NCI-H748 (cell line): Measurements from ENCODE around the gene CCDC3.
A peak's percentile ranks its signal among the peaks of the same experiment; 100 is the strongest.
"Not testable (repeated sequence)": the region's sequence is repeated elsewhere in the genome, so short reads cannot be mapped to it uniquely, and the experiment has no call there.

Experiments used
- DNase-seq: peaks from one replicate; lab custom pipeline; 2025; ENCODE audit not compliant: unreplicated experiment; lab: John Stamatoyannopoulos, UW

Gene CCDC3

GRCh38 chr10:13001887-13002212 lies 337 bp upstream of the CCDC3 start:
- DNase-seq, result no peak

GRCh38 chr10:13000431-13000830 lies 1.1 kb downstream of the CCDC3 start:
- DNase-seq, result peak; percentile 4

- DNase-seq, result no peak
These were observed 1.7 kb downstream of the CCDC3 start for GRCh38 chr10:12999849-13000248.

GRCh38 chr10:12995425-12995861 lies 6.1 kb downstream of the CCDC3 start:
- DNase-seq, result no peak

GRCh38 chr10:12993595-12993994 lies 7.9 kb downstream of the CCDC3 start:
- DNase-seq, result no peak

GRCh38 chr10:12985347-12985746 lies 16.2 kb downstream of the CCDC3 start:
- no peak for DNase-seq

- no peak for DNase-seq
These were observed 17.3 kb downstream of the CCDC3 start for GRCh38 chr10:12984165-12984747.

GRCh38 chr10:12983568-12983967 lies 17.9 kb downstream of the CCDC3 start:
- DNase-seq, result not testable (repeated sequence)

- no peak for DNase-seq
These were observed 19.9 kb downstream of the CCDC3 start for GRCh38 chr10:12981570-12981969.

- no peak for DNase-seq
These were observed 20.7 kb downstream of the CCDC3 start for GRCh38 chr10:12980713-12981306.

- DNase-seq, result no peak
These were observed 21.3 kb downstream of the CCDC3 start for GRCh38 chr10:12980102-12980661.

- DNase-seq, result no peak
These were observed 22.6 kb downstream of the CCDC3 start for GRCh38 chr10:12978891-12979290.

GRCh38 chr10:12975906-12976305 lies 25.6 kb downstream of the CCDC3 start:
- no peak for DNase-seq

GRCh38 chr10:12975266-12975665 lies 26.2 kb downstream of the CCDC3 start:
- no peak for DNase-seq

- no peak for DNase-seq
These were observed 26.9 kb downstream of the CCDC3 start for GRCh38 chr10:12974491-12975199.

GRCh38 chr10:12974078-12974477 lies 27.4 kb downstream of the CCDC3 start:
- DNase-seq, result no peak

- no peak for DNase-seq
These were observed 28.3 kb downstream of the CCDC3 start for GRCh38 chr10:12973149-12973718.

- no peak for DNase-seq
These were observed 29.4 kb downstream of the CCDC3 start for GRCh38 chr10:12972146-12972545.

GRCh38 chr10:12971001-12971788 lies 30.3 kb downstream of the CCDC3 start:
- no peak for DNase-seq

GRCh38 chr10:12969951-12970350 lies 31.6 kb downstream of the CCDC3 start:
- no peak for DNase-seq

- DNase-seq, result no peak
These were observed 35.4 kb downstream of the CCDC3 start for GRCh38 chr10:12966067-12966466.
